GM21723 (cell line): ENCODE measurements around the gene SLC52A1.
A peak's percentile ranks its signal among the peaks of the same experiment; 100 is the strongest.
"Not testable (repeated sequence)": the region's sequence is repeated elsewhere in the genome, so short reads cannot be mapped to it uniquely, and the experiment has no call there.

Source experiments
- ATAC-seq: cut with Tn5 transposase; IDR thresholded peaks from one replicate; pipeline ENCODE4 v1.9.1; 2021; ENCODE audit warnings: mild to moderate bottlenecking, moderate library complexity; ENCODE audit not compliant: unreplicated experiment

The SLC52A1 gene

DNA sequence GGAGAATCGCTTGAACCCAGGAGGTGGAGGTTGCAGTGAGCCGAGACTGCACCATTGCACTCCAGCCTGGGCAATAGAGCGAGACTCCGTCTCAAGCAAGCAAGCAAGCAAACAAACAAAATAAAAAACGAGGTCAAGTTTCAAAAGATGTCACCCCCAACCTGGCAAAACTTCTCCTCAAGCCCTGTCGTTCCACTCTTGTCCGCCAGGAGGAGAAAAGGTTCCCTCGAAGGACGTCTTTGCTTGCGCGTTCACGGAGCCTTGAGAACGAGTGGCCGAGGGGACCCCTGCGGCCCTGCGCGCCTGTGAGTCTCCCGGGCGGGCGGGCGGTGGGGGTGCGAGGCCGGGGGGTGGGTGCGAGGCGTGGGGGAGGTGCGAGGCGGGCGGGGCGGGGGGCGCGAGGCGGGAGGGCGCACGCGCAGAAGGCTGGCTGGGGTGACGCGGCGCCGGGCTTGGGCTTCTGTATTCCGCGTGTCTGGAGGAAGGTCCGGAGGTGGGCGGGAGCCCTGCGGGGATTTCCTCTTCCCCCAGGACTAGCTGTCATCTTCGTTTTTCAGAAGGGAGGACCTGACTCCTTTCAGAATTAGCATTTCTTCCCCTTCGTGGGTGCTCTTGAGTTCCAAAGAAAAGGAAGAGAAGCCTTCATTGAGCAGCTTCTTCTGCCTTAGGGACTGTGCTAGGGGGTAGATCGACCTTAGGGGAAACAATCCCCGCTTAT lies 3.7 kb downstream of the SLC52A1 start:
- ATAC-seq, result peak; percentile 69

DNA sequence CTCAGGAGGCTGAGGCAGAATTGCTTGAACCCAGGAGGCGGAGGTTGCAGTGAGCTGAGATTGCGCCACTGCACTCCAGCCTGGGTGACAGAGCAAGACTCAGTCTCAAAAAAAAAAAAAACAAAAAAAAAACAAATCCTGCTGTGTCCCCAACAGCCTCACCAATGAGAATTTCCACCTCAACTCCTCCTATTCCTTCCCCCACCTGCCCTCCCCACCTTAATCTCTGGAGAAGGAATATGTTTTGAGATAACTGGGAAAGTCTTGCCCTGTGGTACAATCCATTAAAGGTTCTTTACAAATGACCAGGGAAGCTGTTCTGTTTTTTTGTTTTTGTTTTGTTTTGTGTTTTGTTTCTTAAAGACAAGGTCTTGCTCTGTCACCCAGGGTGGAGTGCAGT lies 5.1 kb downstream of the SLC52A1 start:
- not testable (repeated sequence) for ATAC-seq

DNA sequence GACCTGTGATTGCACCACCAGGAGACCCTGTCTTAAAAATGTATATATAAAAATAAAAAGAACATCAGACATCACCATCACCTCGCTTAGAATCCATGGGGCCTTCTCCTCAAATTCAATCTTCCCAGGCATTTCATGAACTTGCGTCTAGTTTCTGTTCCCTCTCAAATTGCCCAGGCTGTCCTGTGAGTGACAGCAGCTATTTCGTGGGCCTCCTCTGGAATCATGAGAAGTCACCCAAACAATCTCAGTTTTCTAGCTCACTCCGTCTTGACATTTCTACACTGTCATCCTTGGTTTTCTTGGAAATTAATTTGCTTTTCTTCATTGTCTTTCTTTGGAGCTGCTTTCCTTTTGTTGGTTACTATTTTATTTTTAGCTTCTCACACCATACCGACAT lies 7.3 kb downstream of the SLC52A1 start:
- no peak for ATAC-seq

DNA sequence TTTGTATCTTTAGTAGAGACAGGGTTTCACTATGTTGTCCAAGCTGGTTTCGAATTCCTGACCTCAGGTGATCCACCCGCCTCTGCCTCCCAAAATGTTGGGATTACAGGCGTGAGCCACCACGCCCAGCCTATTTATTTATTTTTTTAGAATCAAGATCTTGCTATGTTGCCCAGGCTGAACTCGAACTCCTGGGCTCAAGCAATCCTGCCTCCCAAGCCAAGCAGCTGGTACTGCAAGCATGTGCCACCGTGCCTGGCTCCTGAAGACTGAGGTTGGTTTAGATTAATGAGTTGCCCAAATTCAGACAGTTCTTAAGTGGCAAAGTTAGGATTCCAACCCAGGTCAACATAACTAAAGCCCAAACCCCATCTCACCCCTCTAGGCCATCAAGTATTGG lies 7.9 kb downstream of the SLC52A1 start:
- no peak for ATAC-seq

DNA sequence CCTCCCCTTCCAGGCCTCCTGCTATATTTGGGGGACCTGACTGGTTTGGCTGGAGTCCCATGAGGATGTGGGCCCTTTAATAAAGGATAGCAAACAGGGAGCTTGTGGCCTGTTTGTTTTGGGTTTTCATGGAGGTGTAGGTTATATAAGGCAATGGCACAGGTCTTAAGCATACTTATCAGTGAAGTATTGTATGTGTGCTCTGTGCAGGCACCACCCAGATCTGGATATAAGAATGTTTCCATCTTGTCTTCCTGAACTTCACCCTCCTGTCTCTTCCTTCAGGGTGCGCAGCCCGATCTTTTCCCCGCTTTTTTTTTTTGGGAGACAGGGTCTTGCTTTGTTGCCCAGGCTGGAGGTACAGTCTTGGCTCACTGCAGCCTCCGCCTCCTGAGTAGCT lies 10.6 kb downstream of the SLC52A1 start:
- no peak for ATAC-seq

DNA sequence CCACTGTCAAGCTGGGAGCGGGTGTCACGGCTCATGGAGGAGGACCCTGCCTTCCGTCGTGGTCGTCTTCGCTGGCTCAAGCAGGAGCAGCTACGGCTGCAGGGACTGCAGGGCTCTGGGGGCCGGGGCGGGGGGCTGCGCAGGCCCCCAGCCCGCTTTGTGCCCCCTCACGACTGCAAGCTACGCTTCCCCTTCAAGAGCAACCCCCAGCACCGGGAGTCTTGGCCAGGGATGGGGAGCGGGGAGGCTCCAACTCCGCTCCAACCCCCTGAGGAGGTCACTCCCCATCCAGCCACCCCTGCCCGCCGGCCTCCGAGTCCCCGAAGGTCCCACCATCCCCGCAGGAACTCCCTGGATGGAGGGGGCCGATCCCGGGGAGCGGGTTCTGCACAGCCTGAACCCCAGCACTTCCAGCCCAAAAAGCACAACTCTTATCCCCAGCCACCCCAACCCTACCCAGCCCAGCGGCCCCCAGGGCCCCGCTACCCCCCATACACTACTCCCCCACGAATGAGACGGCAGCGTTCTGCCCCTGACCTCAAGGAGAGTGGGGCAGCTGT lies 11.6 kb downstream of the SLC52A1 start:
- no peak for ATAC-seq

DNA sequence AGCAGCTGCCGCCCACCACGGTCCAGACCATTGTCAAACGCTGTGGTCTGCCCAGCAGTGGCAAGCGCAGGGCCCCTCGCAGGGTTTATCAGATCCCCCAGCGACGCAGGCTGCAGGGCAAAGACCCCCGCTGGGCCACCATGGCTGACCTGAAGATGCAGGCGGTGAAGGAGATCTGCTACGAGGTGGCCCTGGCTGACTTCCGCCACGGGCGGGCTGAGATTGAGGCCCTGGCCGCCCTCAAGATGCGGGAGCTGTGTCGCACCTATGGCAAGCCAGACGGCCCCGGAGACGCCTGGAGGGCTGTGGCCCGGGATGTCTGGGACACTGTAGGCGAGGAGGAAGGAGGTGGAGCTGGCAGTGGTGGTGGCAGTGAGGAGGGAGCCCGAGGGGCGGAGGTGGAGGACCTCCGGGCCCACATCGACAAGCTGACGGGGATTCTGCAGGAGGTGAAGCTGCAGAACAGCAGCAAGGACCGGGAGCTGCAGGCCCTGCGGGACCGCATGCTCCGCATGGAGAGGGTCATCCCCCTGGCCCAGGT lies 13.0 kb downstream of the SLC52A1 start:
- ATAC-seq, result no peak

DNA sequence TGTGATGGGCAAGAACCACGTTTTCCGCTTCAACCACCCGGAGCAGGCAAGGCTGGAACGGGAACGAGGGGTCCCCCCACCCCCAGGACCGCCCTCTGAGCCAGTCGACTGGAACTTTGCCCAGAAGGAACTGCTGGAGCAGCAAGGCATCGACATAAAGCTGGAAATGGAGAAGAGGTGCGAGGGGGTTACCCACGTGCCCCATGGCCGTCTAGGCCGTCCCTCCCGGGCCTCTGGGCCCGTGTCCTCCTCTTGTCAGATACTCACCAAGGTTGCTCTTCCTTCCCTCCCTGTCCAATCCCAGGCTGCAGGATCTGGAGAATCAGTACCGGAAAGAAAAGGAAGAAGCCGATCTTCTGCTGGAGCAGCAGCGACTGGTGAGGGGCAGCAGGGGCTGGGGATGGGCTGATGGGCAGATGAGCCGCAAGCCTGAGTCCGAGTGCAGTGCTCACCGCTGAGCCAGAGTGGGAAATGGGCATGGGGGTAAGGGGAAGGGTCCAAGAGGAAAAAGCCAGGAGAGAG lies 14.7 kb downstream of the SLC52A1 start:
- no peak for ATAC-seq

DNA sequence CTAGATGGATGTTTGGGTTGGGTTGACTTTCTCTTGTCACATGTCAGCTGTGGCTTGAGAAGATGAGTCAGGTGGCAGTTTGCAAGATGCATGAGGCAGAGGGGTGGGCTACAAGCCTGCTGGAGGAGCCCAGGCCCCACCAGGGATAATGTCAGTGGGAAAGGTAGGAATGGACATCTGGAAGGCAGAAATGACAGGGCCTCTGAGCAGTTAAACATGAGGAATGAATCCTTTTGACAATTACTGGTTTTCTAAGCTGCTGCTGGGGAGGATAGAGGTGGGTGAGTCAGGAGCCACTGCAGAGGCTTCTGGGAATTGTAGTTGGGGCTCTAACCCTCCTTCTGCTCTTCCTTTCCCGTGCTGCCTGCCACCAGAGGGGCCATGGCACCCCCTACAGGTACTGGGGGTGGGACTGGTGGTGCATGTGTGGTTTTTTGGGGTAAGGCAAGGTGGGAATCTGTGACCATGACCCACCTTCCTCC lies 15.7 kb downstream of the SLC52A1 start:
- ATAC-seq, result no peak

DNA sequence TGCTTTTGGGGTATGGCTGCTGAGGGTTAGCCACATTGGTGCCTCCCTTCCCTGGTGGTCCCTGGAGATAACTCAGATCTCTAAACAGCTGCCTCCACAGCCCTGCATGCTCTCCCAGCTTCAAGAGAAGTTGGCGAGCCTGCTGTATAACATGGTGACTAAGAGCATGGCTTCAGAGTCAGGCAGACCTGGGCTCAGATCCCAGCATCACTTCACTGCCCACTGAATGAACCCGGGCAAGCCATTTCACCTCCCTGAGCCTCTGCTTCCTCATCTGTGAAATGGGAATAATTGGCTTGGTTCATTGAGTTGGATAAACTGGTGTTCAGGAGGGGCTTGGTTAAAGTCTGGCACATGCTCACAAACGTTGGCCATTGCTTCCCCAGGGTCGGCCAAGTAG lies 20.9 kb downstream of the SLC52A1 start:
- no peak for ATAC-seq

DNA sequence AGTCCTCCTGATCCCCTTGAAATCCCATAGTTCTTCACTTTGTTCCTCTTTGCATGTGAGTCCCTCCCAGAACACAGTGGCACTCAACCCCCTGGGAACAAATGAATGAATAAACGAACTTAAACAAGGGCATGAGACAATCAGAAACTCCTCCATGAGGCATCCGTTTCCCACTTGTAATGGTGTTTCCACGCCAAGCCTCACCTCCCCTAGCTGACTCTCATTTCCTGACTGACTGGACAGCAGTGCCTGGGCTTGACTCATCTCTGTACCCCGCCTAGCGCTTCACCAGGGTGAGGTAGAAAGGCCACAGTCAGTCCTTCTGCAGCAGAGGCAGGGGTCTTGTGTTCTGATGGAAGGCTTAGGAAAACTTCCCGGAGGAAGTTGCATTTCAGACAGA lies 23.3 kb downstream of the SLC52A1 start:
- ATAC-seq, result no peak

DNA sequence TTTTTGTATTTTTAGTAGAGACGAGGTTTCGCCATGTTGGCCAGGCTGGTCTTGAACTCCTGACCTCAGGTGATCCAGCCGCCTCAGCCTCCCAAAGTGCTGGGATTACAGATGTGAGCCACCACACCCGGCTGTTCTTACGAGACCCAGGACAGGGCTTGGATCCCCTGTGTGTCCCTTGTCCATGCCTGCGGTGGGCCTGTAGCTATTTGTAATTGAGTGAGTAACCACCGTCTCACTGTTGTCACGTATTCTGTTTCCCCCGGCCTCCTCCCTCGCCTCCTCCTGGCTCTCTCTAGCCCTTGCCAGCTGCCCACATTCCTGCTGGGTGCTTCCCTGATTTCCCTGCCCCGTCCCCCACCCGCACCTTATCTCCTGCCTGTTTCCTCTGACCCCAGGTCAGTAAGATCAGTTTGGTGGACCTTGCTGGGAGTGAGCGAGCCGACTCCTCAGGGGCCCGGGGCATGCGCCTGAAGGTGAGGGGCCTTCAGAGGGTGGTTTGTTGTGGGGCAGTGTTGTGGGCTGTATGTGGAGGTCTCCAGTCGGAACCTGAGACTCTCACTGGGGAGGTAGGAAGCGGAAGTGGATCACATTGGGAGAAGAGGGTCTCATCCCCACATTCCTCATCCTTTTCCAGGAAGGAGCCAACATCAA lies 31.9 kb downstream of the SLC52A1 start:
- no peak for ATAC-seq

DNA sequence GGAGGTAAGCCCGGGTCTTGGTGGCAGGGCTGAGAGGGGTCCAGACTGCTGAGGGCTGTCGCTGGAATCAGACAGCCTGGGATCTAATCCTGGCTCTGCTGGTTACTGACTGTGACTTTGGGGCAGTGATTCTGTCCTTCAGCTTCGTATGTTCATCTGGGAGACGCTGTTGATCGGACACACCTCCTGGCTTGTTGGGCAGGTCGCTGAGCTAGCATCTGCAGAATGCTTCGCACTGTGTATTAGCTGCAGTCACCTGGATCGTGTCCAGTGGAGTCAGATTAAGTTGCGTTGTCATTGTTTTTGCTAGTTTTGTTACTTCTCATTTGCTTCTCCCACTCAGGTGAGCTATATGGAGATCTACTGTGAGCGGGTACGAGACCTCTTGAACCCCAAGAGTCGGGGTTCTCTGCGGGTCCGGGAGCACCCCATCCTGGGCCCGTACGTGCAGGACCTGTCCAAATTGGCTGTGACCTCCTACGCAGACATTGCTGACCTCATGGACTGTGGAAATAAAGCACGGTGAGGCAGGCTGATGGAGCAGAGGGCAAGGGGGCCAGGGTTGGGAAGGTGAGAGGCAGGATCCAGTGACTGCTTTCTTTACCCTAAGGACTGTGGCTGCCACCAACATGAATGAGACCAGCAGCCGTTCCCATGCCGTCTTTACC lies 33.0 kb downstream of the SLC52A1 start:
- no peak for ATAC-seq

DNA sequence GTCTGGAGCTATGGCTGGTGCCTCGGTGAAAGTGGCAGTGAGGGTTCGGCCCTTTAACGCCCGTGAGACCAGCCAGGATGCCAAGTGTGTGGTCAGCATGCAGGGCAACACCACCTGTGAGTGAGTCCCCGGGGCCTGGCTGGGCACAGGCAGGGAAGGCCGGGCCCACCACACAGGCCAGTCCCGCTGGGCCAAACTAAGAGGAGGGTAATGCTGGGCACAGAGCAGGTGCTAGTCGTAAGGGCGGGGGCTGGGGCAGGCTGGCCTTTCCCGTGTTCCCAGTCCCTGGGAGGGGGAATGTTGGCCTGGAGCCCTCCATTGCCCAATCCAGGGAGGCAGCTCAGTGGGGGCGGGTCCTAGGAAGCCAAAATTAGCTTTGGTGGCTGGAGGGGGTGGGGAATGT lies 35.0 kb downstream of the SLC52A1 start:
- no peak for ATAC-seq

DNA sequence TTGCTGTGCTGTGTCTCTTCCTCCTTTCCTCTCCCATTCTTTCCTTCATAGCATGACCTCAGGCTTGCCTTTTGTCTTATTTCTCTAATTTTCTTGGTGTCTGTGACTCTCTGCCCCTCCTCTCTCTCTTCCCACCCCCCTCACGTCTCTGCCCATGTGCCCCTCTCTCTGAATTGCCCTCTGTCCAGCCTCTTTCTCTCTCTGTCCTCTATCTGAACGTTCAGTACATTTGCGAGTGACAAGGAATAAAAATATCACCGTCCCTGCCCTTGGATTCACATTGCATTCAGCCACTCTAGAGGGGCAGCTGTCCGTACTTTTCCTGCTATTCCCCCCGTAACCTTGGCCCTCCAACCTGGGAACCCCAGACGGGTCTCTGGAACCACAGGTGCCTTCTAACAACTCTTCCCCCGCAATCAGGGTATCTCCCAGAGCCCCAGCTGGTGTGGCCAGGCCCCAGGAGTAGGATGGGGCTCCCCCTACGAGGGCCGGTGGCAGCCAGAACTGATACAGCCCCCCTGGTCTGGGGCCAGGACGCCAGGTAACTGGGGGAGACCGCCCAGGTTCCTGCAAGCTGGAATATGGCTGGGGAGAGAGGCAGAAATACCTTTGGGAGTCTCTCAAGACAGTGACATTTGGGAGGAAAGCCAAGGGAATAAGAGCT lies 35.7 kb downstream of the SLC52A1 start:
- no peak for ATAC-seq

DNA sequence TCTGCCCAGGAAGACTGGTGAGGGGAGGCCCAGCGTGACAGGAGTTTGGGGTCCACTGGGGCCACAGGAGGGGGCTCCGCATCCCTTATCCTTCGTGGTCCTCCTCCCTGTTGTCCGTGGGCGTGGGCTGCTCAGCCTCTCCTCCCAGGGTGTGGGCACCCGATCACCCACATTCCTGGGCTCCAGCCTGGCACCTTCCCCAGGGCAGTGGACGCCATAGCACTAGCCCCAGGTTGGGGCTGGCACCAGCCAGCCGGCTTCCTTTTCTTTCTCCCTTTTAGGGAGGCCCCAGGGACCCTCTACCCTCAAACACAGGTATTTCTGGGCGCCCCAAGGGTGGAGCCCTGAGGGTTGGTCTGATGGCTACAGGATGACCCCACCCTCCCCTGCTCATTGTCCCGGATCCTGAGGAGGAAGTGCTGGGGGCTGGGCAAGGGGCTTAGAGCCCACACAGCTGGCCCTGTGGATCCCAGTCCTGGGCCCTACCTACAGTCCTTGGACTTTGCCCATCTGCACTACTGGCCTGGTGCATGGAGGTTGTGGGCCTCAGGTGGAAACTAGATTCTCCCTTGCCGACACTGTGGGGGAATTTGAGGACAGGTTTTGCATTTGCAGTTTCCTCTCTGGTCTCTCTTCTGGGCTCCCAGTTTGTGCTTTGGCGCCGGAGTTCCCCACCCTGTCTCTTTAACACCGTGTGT lies 36.3 kb downstream of the SLC52A1 start:
- no peak for ATAC-seq

DNA sequence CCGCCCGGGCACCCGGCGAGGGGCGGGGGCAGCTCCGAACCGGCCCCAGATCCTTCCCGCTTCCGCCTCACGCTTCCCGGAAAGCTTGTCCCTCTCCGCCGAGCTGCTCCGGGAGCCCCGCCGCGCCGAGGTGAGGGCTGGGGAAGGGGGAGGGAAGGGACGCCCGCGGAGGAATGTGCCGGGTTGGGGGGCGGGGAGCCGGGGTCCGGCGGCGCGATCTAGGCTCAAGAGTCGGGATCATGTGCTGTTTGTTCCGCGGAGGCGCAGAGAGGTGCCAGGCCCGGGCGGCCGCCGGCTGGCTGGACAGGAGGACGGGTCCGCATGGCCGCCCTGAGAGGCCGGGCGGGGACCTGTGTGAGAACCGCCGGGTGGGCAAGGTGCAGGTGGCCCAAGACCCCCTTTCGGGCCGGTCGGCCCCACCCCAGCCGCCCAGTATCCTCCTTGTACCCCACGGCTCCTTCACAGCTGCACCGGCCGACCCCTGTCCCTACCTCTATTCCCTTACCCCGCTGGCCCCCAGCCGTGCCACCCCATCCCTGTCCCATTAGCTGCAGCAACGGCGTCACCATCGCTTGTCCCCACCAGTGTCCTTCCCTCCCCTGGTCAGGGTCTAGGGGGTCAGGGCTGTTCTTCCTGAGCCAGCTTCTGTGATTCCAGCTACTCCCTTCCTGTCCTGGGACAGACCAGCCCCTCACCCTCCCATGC lies 37.0 kb downstream of the SLC52A1 start:
- ATAC-seq, result peak; percentile 25

DNA sequence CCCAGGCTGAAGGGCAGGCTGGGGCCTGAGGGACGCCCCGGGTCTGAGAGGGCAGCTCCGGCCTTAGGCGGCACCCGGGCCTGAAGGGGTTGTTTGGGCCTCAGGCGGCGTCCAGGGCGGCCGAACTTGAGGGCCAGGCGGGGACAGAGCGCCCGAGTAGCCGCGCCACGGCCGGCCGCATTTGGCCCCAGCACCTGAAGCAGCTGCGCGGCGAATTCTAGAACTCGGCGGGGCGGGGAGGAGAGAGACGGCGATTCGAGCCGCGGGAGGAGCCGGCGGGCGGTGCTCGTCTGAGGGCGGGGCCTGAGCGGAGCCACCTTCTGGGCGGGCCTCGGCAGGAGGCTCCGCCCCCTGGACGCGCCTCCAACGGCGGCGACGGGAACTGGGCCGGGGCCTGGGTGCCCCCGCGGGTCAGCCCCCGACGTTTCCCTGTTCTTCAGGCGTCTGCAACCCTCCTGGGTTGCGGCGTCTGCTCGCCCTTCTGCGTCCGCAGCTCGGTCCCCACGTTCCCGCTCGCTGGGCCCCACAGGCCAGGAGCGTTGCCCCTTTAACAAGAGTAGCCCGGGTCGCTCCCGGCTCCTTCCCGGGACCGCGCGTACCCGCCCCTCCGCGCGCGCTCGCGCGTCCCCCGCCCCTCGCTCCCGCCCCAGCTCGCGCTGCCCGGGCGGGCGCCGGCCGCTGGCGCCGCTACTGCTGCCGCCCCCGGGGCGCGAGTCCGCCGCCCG lies 37.8 kb downstream of the SLC52A1 start, which contains the start of the genes INCA1 and KIF1C:
TSS of gene INCA1 (minus strand) at position 221 of the 725 bp plus-strand sequence. CDS start 3,085 bp downstream, outside the sequence.
TSS of gene KIF1C (plus strand) at position 649 of the 725 bp plus-strand sequence. CDS start 2,297 bp downstream, outside the sequence.
- ATAC-seq, result peak; percentile 85
